K562 (cell line): Measurements from ENCODE around the gene DYSF. TPM values are rescaled to one million over a fixed set of nuclear protein-coding genes. Genes with fewer than 3 reads are reported as not detected.
A peak's percentile ranks its signal among the peaks of the same experiment; 100 is the strongest.

Experiments used
- ATAC-seq: fragments of 200-7000 bp; cut with Tn5 transposase; 3 replicates; pipeline ENCODE4 v1.9.1; 2020; ENCODE audit warnings: moderate library complexity
- BruUV-seq: library from RNA; stranded (reverse); fragments of 400-500 nt; replicated peaks from 2 replicates; lab custom pipeline; 2021; lab: Mats Ljungman, UMichigan
- CTCF ChIA-PET: fragments of 300-600 bp; formaldehyde crosslinking; extraction: SDS; loops from one replicate; lab custom pipeline; 2021; ENCODE audit warnings: low intra/inter-chr PET ratio; lab: Yijun Ruan, JAX
- POLR2A ChIA-PET: fragments of 300-600, 350-650 bp; sonication (Branson Sonifier 250); formaldehyde crosslinking; extraction: SDS; loops from one replicate; lab custom pipeline; 2021; ENCODE audit warnings: antibody characterized with exemption, inconsistent platforms; lab: Yijun Ruan, JAX
- DNase-seq, 4 experiments: peaks; one replicate each; pipeline versions ENCODE4 v3.0.0 to v3.0.0-alpha.2; 2011 to 2018; ENCODE audit warnings: low spot score in 3 of 4, mixed read lengths in 3 of 4; ENCODE audit errors: extremely low read depth in 1 of 4
- FAIRE-seq: peaks from 2 replicates; lab custom pipeline; 2011; peaks lifted over from hg19 to GRCh38; lab: Jason Lieb, UNC
- H2AFZ ChIP-seq: 2 replicates; pipeline ENCODE4 v1.6.0; 2011; ENCODE audit warnings: low read depth, low read length, control low read depth, inconsistent platforms
- H3K27ac ChIP-seq: fragments of 200-600 bp; 3 replicates; pipeline ENCODE4 v1.8.0; 2011; ENCODE audit warnings: low read depth, mild to moderate bottlenecking, control low read depth, inconsistent platforms, low read length, moderate library complexity, mixed read lengths; ENCODE audit errors: extremely low read depth
- H3K27me3 ChIP-seq, 2 experiments: fragments of 300-600 bp in 1 of 2; 2 replicates in 1 of 2; 3 replicates in 1 of 2; pipeline versions ENCODE4 v1.6.0 to v1.8.0; 2011; ENCODE audit warnings: inconsistent platforms in 2 of 2, low read length in 2 of 2, mild to moderate bottlenecking in 1 of 2, mixed read lengths in 1 of 2, moderate library complexity in 1 of 2; ENCODE audit not compliant: control insufficient read depth in 2 of 2, insufficient read depth in 2 of 2
- H3K36me3 ChIP-seq: fragments of 300-600 bp; 3 replicates; pipeline ENCODE4 v1.8.0; 2011; ENCODE audit warnings: mild to moderate bottlenecking, low read length, inconsistent platforms; ENCODE audit not compliant: control insufficient read depth, insufficient read depth
- H3K4me1 ChIP-seq, 2 experiments: fragments of 200-600 bp in 1 of 2; replicated peaks in 1 of 2; 2 replicates in 1 of 2; 3 replicates in 1 of 2; pipeline versions ENCODE4 v1.5.1 to v1.8.0; 2011; ENCODE audit warnings: inconsistent platforms in 2 of 2, low read length in 2 of 2, mild to moderate bottlenecking in 1 of 2, mixed read lengths in 1 of 2, moderate library complexity in 1 of 2; ENCODE audit not compliant: control insufficient read depth in 2 of 2, insufficient read depth in 2 of 2
- H3K4me2 ChIP-seq: 2 replicates; pipeline ENCODE4 v1.6.1; 2011; ENCODE audit warnings: low read length, control low read depth, inconsistent platforms, mixed read lengths; ENCODE audit not compliant: insufficient read depth
- H3K4me3 ChIP-seq: fragments of 200-600 bp; sonication (generic), shearing (Covaris generic); 2 replicates; pipeline ENCODE4 v1.5.1; 2016; ENCODE audit warnings: control low read depth, inconsistent platforms
- H3K79me2 ChIP-seq: fragments of 200-600 bp; 3 replicates; pipeline ENCODE4 v1.8.0; 2011; ENCODE audit warnings: low read length, inconsistent platforms; ENCODE audit not compliant: control insufficient read depth, insufficient read depth
- H3K9ac ChIP-seq, 2 experiments: 2 replicates each; pipeline versions ENCODE4 v1.6.0 to v1.6.1; 2011; ENCODE audit warnings: low read depth in 2 of 2, low read length in 2 of 2, control low read depth in 1 of 2, inconsistent platforms in 1 of 2, mild to moderate bottlenecking in 1 of 2, mixed read lengths in 1 of 2; ENCODE audit not compliant: insufficient read depth in 1 of 2
- H3K9me1 ChIP-seq: one replicate; pipeline ENCODE4 v1.6.0; 2011; ENCODE audit warnings: inconsistent platforms, mild to moderate bottlenecking, low read length, moderate library complexity; ENCODE audit not compliant: control insufficient read depth, insufficient read depth
- H3K9me3 ChIP-seq: replicated peaks from 2 replicates; pipeline ENCODE4 v1.5.1; 2011; ENCODE audit warnings: low read depth, low read length, inconsistent platforms; ENCODE audit not compliant: control insufficient read depth, insufficient read depth
- H4K20me1 ChIP-seq: replicated peaks from 2 replicates; pipeline ENCODE4 v1.6.1; 2011; ENCODE audit warnings: low read length, inconsistent platforms, mixed read lengths; ENCODE audit not compliant: control insufficient read depth, insufficient read depth
- GTF2F1 ChIP-seq: IDR thresholded peaks from 2 replicates; pipeline ENCODE4 v1.6.1; 2011; ENCODE audit warnings: low read depth, low read length, improper control_type of control experiment
- PPARD ChIP-seq: fragments of 250-450 bp; sonication (Bioruptor Pico); IDR thresholded peaks from 2 replicates; pipeline ENCODE4 v1.8.0; 2022; ENCODE audit warnings: inconsistent platforms, mild to moderate bottlenecking, moderate library complexity
- PTTG1 ChIP-seq: fragments of 450-650 bp; IDR thresholded peaks from 2 replicates; pipeline ENCODE4 v1.6.1; 2016; ENCODE audit warnings: low read depth, mild to moderate bottlenecking, missing genetic modification characterization, missing compliant biosample characterization
- RBM22 ChIP-seq: fragments of 200-400 bp; formaldehyde crosslinking; IDR thresholded peaks from 2 replicates; pipeline ENCODE4 v1.6.1; 2018; ENCODE audit warnings: low read length, low read depth; ENCODE audit not compliant: poor library complexity, severe bottlenecking
- TAL1 ChIP-seq: fragments of 450-650 bp; IDR thresholded peaks from 2 replicates; pipeline ENCODE4 v1.6.1; 2016; ENCODE audit warnings: mild to moderate bottlenecking
- TARDBP ChIP-seq: fragments of 450-650 bp; IDR thresholded peaks from 2 replicates; pipeline ENCODE4 v1.6.1; 2016
- TEAD4 ChIP-seq, 2 experiments: sonication (generic) in 1 of 2; formaldehyde crosslinking in 1 of 2; IDR thresholded peaks; 2 replicates each; pipeline versions ENCODE4 v1.6.1 to v1.8.0; 2012 to 2022; ENCODE audit warnings: borderline replicate concordance in 1 of 2, inconsistent platforms in 1 of 2, low read length in 1 of 2, mild to moderate bottlenecking in 1 of 2, missing genetic modification reagents in 1 of 2
- WHSC1 ChIP-seq: IDR thresholded peaks from one replicate; pipeline ENCODE4 v1.6.1; 2012; ENCODE audit warnings: low read length, control low read depth, inconsistent platforms
- ZNF124 ChIP-seq: sonication (generic); formaldehyde crosslinking; IDR thresholded peaks from 2 replicates; pipeline ENCODE4 v1.8.1; 2022; ENCODE audit warnings: missing genetic modification reagents
- ZNF311 ChIP-seq: fragments of 250-450 bp; sonication (Bioruptor Pico); IDR thresholded peaks from 2 replicates; pipeline ENCODE4 v1.4.0; 2020; ENCODE audit warnings: mild to moderate bottlenecking, moderate library complexity
- ZNF766 ChIP-seq: fragments of 200-800 bp; sonication (Bioruptor generic); conservative IDR thresholded peaks from 2 replicates; pipeline ENCODE4 v1.6.1; 2016; ENCODE audit warnings: missing genetic modification characterization, missing compliant biosample characterization
- WGBS: fragments of 100-300 bp; shearing (Covaris generic); methylation state at CpG from one replicate; pipeline ENCODE4 v1.1.6; 2016; ENCODE audit warnings: low coverage, mixed read lengths; ENCODE audit not compliant: insufficient coverage; ENCODE audit errors: missing lambda C conversion rate; 5-methylcytosine and 5-hydroxymethylcytosine counted together
- in situ Hi-C: fragments of 300-500 bp; cut with MboI; formaldehyde crosslinking; loops from 4 replicates; pipeline ENCODE4 v1.15.0; 2018; ENCODE audit warnings: inconsistent platforms, mixed read lengths
- intact Hi-C: fragments of 100-400 bp; cut with micrococcal nuclease; formaldehyde crosslinking; loops from 2 replicates; pipeline ENCODE4 v1.14.2; 2022
- polyA plus RNA-seq, 8 experiments: library from polyadenylated mRNA; depleted of rRNA in 4 of 8; stranded (reverse) in 5 of 8; unstranded in 3 of 8; fragments of >200 nt; fragmentation: Nextera tagmentation in 2 of 8; fragmentation: Illumina TruSeq in 1 of 8; extraction: Ambion mirVana in 2 of 8; extraction: Trizol in 1 of 8; gene quantifications; 2 replicates each; pipeline versions ENCODE4 v1.2.1 to v1.2.3, GENCODE V29; 2011 to 2014; ENCODE audit warnings: inconsistent platforms in 1 of 8, missing spikeins in 1 of 8
- total RNA-seq, 7 experiments: library from RNA; depleted of rRNA in 6 of 7; stranded (reverse); fragments of >200 nt in 6 of 7; fragmentation: Illumina TruSeq in 2 of 7; extraction: Trizol in 2 of 7; gene quantifications; 2 replicates each; pipeline versions ENCODE4 v1.2.1 to v1.2.3, GENCODE V29; 2011 to 2021; ENCODE audit warnings: low replicate concordance in 1 of 7
- TF ChIP-seq, protein P1 (sequence below): fragments of 250-450 bp; sonication (Bioruptor Pico); IDR thresholded peaks from 2 replicates; pipeline ENCODE4 v1.8.0; 2021; ENCODE audit warnings: moderate library complexity, mild to moderate bottlenecking, inconsistent platforms
- TF ChIP-seq, protein P2 (sequence below): fragments of 200-600 bp; sonication (generic); IDR thresholded peaks from one replicate; pipeline ENCODE4 v1.6.1; 2012; ENCODE audit warnings: mild to moderate bottlenecking, low read depth, low read length, inconsistent platforms

Gene DYSF
- total and polyA plus RNA-seq, 9 of the 15 experiments (the other 6 are each of a cell fraction or from before 2014, with no cell fraction given), result 0.01 to 0.80 (median 0.29) TPM

DNA sequence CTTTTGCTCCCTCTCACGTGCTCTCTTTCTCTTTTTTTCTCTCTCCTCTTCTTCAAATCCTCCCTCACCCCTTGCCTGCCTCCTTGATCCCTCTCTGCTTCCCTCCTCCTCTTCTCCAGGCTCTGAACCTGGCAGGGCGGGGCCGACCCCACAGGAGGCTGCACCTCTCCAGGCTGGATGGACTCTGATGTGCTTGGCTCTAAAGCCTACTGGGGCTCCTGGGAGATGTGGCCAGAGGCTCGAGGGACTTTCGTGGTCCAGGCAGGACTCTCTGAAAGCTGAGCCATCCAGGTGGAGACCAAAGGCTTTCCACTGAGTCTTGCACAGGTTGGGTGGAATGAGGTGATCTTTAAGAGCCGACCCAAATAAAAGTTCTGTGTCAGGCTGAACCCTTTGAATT is 25.4 kb downstream of the DYSF start:
- Histone ChIP-seq H3K9me1 (no peaks in the 10 kb centered on the region), H3K27me3 (peaks cover 11 to 27% of the 10 kb centered on the region in 2 experiments; a peak in 4 of 5 replicates), H2AFZ (no peak overlapping the region), H3K27ac (no peak overlapping the region), H4K20me1 (no peaks in the 10 kb centered on the region), H3K4me3 (no peak overlapping the region), H3K4me2 (no peak overlapping the region), H3K9me3 (no peaks in the 10 kb centered on the region), H3K79me2 (no peaks in the 10 kb centered on the region), H3K36me3 (no peaks in the 10 kb centered on the region), H3K9ac (no peak overlapping the region), H3K4me1 (peaks cover 0 to 2% of the 10 kb centered on the region in 2 experiments; a peak in 2 of 5 replicates)
- ChIA-PET POLR2A (no interaction called here), CTCF (no interaction called here)
- in situ Hi-C loops, result no loop called here
- 3% methylated on average over 5 of the region's 6 CpGs for WGBS
- ATAC-seq (no peak), DNase-seq (no peak), FAIRE-seq (peak; percentile 6)
- no TSS peak for BruUV-seq
- intact Hi-C loops, result no loop called here
- TF ChIP-seq TARDBP, result no peak
- TF ChIP-seq TAL1, result no peak
- TF ChIP-seq PPARD (CRISPR knock-in tag), result no peak
- no peak for TF ChIP-seq GTF2F1
- TF ChIP-seq, protein P1, sequence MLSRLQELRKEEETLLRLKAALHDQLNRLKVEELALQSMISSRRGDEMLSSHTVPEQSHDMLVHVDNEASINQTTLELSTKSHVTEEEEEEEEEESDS (CRISPR knock-in tag), result no peak
- TF ChIP-seq WHSC1, result no peak
- no peak for TF ChIP-seq ZNF124 (CRISPR knock-in tag)
- no peak for TF ChIP-seq PTTG1
- no peak for TF ChIP-seq RBM22
- TF ChIP-seq ZNF311 (CRISPR knock-in tag), result no peak
- no peak for TF ChIP-seq TEAD4 (IDR thresholded peaks at IDR 0.05; ENCODE audit: low read length)
- TF ChIP-seq TEAD4 (CRISPR knock-in tag; IDR thresholded peaks at IDR 0.05; ENCODE audit: borderline replicate concordance), result no peak
- TF ChIP-seq ZNF766, result no peak
- TF ChIP-seq, protein P2, sequence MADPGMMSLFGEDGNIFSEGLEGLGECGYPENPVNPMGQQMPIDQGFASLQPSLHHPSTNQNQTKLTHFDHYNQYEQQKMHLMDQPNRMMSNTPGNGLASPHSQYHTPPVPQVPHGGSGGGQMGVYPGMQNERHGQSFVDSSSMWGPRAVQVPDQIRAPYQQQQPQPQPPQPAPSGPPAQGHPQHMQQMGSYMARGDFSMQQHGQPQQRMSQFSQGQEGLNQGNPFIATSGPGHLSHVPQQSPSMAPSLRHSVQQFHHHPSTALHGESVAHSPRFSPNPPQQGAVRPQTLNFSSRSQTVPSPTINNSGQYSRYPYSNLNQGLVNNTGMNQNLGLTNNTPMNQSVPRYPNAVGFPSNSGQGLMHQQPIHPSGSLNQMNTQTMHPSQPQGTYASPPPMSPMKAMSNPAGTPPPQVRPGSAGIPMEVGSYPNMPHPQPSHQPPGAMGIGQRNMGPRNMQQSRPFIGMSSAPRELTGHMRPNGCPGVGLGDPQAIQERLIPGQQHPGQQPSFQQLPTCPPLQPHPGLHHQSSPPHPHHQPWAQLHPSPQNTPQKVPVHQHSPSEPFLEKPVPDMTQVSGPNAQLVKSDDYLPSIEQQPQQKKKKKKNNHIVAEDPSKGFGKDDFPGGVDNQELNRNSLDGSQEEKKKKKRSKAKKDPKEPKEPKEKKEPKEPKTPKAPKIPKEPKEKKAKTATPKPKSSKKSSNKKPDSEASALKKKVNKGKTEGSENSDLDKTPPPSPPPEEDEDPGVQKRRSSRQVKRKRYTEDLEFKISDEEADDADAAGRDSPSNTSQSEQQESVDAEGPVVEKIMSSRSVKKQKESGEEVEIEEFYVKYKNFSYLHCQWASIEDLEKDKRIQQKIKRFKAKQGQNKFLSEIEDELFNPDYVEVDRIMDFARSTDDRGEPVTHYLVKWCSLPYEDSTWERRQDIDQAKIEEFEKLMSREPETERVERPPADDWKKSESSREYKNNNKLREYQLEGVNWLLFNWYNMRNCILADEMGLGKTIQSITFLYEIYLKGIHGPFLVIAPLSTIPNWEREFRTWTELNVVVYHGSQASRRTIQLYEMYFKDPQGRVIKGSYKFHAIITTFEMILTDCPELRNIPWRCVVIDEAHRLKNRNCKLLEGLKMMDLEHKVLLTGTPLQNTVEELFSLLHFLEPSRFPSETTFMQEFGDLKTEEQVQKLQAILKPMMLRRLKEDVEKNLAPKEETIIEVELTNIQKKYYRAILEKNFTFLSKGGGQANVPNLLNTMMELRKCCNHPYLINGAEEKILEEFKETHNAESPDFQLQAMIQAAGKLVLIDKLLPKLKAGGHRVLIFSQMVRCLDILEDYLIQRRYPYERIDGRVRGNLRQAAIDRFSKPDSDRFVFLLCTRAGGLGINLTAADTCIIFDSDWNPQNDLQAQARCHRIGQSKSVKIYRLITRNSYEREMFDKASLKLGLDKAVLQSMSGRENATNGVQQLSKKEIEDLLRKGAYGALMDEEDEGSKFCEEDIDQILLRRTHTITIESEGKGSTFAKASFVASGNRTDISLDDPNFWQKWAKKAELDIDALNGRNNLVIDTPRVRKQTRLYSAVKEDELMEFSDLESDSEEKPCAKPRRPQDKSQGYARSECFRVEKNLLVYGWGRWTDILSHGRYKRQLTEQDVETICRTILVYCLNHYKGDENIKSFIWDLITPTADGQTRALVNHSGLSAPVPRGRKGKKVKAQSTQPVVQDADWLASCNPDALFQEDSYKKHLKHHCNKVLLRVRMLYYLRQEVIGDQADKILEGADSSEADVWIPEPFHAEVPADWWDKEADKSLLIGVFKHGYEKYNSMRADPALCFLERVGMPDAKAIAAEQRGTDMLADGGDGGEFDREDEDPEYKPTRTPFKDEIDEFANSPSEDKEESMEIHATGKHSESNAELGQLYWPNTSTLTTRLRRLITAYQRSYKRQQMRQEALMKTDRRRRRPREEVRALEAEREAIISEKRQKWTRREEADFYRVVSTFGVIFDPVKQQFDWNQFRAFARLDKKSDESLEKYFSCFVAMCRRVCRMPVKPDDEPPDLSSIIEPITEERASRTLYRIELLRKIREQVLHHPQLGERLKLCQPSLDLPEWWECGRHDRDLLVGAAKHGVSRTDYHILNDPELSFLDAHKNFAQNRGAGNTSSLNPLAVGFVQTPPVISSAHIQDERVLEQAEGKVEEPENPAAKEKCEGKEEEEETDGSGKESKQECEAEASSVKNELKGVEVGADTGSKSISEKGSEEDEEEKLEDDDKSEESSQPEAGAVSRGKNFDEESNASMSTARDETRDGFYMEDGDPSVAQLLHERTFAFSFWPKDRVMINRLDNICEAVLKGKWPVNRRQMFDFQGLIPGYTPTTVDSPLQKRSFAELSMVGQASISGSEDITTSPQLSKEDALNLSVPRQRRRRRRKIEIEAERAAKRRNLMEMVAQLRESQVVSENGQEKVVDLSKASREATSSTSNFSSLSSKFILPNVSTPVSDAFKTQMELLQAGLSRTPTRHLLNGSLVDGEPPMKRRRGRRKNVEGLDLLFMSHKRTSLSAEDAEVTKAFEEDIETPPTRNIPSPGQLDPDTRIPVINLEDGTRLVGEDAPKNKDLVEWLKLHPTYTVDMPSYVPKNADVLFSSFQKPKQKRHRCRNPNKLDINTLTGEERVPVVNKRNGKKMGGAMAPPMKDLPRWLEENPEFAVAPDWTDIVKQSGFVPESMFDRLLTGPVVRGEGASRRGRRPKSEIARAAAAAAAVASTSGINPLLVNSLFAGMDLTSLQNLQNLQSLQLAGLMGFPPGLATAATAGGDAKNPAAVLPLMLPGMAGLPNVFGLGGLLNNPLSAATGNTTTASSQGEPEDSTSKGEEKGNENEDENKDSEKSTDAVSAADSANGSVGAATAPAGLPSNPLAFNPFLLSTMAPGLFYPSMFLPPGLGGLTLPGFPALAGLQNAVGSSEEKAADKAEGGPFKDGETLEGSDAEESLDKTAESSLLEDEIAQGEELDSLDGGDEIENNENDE, result no peak
